H54 (cell line): ENCODE results near the gene GUCY2D.
A peak's percentile ranks its signal among the peaks of the same experiment; 100 is the strongest.

Experiments
- DNase-seq: peaks from one replicate; pipeline ENCODE4 v3.0.0; 2011; ENCODE audit warnings: low spot score, mixed read lengths; ENCODE audit not compliant: insufficient read length
- FAIRE-seq: peaks from 3 replicates; lab custom pipeline; 2011; peaks lifted over from hg19 to GRCh38; lab: Jason Lieb, UNC
- POLR2A ChIP-seq: IDR thresholded peaks from 2 replicates; pipeline ENCODE4 v1.6.1; 2011; ENCODE audit warnings: low read depth, mild to moderate bottlenecking, low read length

The GUCY2D gene

DNA sequence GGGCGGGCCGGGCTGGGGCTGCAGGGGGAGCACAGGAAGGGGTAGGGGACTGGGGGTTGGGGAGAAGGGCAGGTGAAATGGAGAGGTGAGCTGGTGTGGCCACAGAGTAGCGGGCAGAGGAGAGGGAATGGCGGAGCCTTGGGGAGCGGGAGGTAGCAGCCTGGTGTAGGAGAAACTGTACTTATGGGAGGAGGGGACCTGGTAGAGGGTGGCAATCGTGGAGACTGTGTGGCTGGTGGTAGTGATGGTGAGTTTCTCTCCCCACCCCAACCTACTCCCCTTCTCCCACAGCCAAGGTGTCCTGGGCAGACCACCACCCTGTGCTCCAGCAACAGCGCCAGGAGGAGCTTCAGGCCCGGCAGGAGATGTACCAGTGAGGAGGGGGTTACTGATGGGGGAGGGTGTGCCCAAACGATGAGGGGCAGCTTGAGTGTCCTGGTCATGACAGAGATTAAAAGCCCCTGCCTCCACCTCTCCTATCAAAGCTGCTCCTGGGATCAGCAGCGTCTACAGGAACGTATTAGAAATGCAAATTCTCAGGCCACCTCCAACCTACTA lies 37.3 kb downstream of the GUCY2D start:
- no peak for TF ChIP-seq POLR2A
- FAIRE-seq = no peak
- DNase-seq = no peak

DNA sequence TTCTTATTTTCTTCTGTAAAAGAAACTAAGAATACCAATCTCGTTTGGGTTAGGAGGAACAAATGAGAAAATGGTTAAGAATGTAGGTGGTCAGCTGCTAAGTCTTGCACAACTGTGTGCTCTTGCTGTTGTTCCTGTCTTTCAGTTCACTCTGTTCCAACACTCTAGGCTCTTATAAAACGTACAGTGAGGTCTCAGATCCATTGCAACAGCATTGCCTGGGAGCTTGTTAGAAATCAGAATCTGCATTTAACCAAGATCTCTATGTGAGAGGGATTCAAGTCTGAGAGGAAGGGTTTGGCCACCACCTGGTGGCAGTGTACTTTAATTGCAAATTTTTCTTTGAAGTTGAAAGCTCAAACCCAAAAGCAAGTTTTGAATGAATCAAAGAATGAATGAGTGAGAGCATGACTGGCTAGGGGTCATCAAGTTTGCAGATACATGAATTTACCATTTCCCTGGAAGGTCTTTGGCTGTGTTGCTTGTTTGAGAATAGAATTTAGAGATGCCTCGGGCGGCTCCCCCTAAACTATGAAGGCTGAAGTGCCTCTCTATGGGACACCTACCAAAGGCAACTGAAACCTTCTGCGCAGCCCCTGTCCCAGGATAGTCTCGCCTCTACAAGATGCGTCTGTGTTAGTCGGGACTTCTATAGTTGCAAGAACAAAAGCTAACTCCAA lies 39.0 kb downstream of the GUCY2D start:
- FAIRE-seq (no peak), DNase-seq (peak; percentile 49)

DNA sequence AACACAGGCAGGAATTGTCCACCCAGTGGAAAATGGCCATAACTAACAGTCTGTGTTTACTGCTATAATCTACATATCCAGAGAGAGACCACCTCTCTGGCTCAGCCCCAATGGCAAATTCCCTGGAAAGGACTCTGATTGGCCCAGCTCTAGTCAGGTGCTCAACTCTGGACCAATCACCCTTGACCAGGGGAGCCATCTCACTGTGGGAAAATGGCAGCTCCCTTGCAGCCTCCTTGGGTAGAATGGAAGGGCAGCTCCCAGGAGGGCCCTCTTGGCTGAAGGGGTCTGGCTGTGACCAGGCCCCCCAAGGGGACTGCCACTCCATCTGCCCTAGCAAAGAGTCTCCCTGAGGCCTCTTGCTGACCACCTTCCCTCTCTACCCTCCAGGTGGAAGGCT lies 39.6 kb downstream of the GUCY2D start:
- no peak for FAIRE-seq
- no peak for DNase-seq
- no peak for TF ChIP-seq POLR2A

More for the DNA sequence above, 39.0 kb downstream of the GUCY2D start:
- no peak for TF ChIP-seq POLR2A

DNA sequence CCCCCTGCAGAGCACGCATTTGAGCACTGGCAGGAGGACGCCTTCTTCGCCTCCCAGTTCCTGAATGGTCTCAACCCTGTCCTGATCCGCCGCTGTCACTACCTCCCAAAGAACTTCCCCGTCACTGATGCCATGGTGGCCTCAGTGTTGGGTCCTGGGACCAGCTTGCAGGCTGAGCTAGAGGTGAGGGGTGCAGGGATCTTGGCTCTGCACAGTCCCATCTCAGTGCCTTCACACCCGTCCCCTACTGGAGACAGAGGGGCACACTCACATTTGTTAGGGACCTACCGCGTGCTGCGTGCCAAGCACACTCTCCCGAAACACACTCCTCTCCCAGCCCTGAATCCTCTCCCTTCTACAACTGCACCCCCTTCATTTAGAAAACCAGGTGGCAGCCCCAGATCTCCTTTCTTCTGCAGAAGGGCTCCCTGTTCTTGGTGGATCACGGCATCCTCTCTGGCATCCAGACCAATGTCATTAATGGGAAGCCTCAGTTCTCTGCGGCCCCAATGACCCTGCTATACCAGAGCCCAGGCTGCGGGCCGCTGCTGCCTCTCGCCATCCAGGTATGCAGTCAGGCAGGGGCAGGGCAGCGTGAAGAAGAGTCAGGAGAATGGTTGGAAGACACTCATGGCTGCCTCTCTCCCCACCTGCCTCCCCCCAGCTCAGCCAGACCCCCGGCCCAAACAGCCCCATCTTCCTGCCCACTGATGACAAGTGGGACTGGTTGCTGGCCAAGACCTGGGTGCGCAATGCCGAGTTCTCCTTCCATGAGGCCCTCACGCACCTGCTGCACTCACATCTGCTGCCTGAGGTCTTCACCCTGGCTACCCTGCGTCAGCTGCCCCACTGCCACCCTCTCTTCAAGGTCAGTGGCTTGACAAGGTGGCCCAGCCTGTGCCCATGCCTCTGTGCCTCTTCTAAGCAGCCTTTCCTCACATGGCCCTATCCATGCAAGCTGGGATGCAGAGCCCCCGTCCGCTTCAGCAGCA lies 42.7 kb downstream of the GUCY2D start:
- TF ChIP-seq POLR2A = no peak
- DNase-seq (no peak), FAIRE-seq (no peak)

DNA sequence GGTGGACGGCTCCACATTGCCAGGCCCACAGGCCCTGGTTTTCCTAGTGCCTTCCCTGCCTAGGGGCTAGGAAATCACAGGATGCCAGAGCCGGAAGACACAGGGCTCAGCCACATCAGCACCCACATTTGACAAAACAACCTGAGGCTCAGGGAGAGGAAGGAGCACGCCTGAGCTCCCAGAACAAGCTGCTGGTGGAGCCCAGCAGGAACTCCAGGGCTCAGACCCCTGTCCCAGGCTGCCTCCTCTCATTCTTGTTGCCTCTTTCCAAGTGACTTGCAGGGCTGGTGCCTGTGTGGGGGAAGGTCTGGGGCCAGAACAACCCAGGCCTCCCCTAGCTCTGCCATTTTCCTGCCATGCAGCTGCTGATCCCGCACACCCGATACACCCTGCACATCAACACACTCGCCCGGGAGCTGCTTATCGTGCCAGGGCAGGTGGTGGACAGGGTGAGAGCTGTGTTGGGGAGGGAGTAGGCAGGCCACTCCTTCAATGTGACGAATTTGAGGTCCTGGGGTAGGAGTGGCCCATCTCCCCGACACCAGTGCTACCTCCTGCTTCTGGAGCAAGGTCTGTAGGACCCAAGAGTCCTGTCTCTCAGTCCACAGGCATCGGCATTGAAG lies 44.0 kb downstream of the GUCY2D start:
- TF ChIP-seq POLR2A = no peak
- no peak for FAIRE-seq
- no peak for DNase-seq

DNA sequence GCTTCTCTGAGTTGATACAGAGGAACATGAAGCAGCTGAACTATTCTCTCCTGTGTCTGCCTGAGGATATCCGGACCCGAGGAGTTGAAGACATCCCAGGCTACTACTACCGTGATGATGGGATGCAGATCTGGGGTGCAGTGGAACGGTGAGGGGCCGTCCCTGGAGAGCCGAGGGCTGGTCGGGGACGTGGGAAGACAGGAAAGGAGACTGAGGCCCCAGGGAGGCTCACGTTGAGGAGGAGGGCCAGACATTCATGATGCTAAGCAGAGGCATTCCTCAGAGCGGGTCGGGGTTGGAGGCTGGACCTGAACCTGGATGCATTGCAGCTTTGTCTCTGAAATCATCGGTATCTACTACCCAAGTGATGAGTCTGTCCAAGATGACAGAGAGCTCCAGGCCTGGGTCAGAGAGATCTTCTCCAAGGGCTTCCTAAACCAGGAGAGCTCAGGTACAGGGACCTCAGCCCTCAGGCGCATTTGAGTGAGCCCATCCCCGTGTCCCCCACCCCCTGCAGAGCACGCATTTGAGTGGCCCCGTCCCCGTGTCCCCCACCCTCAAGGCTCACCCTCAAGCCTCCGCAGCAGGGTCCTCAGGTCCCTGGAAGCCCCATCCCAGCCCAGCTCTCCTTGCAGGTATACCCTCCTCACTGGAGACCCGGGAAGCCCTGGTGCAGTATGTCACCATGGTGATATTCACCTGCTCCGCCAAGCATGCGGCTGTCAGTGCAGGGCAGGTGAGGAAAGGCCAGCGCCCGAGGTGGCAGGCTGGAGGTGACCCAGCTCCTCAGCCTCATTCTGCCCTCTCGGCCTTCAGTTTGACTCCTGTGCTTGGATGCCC lies 44.7 kb downstream of the GUCY2D start:
- FAIRE-seq = no peak
- no peak for TF ChIP-seq POLR2A

DNA sequence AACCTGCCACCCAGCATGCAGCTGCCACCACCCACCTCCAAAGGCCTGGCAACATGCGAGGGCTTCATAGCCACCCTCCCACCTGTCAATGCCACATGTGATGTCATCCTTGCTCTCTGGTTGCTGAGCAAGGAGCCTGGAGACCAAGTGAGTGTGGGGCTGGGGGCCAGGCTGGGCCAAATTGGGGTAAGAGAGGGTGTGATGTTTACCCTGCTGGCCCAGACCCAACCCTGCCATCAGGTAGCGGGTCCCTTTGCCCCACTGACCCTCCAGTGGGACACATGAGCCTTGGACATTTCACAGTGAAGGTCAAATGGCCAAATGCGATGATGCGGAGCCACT lies 45.3 kb downstream of the GUCY2D start:
- FAIRE-seq = no peak
- TF ChIP-seq POLR2A = no peak
- no peak for DNase-seq

More for the DNA sequence above, 44.7 kb downstream of the GUCY2D start:
- no peak for DNase-seq

DNA sequence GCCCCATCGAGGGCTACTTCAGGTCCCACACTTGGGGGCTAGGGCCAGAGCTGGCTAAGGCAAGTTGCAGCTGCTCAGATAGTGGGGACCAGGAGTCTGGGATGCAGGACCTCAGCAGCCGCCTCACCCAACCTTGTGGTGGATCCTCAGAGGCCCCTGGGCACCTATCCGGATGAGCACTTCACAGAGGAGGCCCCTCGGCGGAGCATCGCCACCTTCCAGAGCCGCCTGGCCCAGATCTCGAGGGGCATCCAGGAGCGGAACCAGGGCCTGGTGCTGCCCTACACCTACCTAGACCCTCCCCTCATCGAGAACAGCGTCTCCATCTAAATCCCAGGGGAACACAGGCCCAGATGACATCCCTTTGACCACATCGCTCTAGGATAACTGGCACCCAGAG lies 45.8 kb downstream of the GUCY2D start:
- FAIRE-seq (no peak), DNase-seq (no peak)
- TF ChIP-seq POLR2A = no peak

DNA sequence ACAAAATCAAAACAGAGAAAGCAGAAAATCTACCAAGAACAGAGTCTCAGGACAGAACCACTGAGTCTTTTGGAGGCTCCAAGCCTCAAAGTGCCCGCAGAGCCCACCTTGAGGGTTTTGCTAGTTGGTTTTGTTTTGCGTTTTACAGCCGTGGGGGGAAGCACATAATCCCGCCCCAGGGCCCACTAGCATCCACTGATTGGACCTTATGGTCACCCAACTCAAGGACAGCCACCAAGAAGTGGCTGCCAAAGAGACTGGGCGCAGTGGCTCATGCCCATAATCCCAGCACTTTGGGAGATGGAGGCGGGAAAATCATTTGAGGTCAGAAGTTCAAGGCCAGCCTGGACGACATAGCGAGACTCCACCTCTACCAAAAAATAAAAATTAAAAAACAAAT lies 46.3 kb downstream of the GUCY2D start:
- FAIRE-seq (no peak), DNase-seq (no peak)
- no peak for TF ChIP-seq POLR2A

DNA sequence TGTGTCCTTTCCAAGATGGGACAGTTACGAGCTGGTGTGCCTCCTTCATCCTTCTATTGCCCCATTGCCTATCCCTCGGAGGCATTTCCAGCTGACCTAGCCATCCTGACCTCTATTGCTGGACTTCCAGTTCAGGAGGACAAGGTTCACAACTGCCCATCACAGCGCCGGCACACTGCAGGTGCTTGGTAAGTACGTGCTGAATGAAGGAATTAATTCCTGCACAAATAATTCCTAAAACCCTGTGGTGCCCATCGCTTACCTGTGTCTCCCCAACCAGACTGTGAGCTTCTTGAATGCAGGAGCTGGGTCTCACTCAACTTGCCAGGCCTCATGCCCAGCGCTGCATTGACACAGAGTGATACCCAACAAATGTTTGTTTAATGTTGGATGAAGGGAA lies 49.4 kb downstream of the GUCY2D start:
- DNase-seq = no peak
- TF ChIP-seq POLR2A = no peak
- no peak for FAIRE-seq

DNA sequence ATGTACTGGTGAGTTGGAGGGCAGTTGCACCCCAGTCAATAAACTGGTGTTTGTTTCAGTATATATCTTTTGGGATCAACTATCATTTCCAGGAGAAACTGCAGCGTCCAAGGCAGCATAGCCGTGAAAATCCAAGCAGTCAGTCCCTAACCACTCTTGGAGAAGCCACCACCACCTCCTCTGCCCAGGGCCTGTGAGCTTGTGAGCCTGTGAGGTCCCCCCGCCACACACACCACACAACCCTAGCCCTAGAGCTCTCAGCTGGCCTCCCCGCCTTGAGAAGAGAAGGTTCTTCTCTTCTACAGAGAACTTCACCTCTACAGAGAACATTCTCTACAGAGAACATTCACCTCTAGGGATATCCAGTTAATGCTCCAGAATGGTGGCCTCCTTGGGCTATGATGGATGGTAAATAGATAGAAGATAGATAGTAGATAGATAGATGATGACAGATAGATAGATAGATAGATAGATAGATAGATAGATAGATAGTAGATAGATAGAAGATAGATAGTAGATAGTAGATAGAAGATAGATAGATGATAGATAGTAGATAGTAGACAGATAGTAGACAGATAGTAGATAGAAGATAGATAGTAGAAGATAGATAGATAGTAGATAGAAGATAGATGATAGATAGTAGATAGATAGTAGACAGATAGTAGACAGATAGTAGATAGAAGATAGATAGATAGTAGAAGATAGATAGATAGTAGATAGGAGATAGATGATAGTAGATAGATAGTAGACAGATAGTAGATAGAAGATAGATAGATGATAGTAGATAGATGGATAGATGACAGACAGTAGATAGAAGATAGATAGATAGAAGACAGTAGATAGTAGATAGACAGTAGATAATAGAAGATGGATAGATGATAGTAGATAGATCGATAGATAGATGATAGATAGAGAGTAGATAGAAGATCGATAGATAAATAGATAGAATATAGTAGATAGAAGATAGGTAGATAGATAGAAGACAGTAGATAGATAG lies 50.1 kb downstream of the GUCY2D start:
- FAIRE-seq = no peak
- TF ChIP-seq POLR2A = no peak
- no peak for DNase-seq

DNA sequence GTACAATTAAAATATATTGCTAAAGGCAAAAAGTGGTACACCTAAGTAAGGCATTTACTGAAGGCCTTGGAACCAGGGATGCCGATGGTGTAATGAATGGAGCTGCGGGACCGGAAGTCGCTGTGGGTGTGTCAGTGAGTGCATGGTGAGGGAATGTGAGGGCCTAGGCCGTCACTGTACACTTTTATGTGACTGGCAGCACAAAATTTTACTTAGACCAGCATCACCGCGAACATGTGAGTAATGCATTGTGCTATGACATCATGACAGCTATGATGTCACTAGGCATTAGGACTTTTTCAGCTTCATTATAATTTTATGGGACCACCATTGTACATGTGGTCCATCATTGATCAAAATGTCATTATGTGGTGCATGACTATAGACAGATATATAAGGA lies 51.2 kb downstream of the GUCY2D start:
- FAIRE-seq (no peak), DNase-seq (no peak)
- no peak for TF ChIP-seq POLR2A
